ENCODE data around the gene NPFFR1.

DNA sequence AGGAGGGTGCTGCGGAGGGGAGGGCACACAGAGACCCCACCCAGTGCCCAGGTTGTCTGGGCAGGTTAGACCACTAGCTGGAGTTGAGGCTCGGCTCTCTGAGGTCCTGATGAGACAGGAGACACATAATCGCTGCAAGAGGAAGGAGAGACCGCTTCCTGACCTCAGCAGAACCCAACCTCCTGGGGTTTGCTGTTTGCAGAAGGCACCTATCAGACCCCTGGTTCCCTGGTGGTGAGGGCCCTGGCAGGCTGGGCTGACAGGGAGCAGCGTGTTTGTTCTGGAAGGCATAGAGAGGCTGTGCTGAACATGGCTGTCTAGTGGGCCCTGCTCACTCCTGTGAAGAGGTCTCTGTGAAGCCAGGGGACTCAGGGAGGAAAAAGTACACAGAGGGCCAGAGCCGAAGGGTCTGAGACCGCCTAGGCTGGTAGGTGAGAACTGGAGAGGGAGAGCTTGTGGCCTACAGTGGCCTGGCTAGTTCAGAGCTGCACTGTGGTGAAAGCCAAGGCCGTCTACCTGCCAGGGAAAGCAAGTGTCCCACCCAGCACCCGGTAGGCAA lies 39.4 kb upstream of the NPFFR1 start:
- TF ChIP-seq, protein P1, sequence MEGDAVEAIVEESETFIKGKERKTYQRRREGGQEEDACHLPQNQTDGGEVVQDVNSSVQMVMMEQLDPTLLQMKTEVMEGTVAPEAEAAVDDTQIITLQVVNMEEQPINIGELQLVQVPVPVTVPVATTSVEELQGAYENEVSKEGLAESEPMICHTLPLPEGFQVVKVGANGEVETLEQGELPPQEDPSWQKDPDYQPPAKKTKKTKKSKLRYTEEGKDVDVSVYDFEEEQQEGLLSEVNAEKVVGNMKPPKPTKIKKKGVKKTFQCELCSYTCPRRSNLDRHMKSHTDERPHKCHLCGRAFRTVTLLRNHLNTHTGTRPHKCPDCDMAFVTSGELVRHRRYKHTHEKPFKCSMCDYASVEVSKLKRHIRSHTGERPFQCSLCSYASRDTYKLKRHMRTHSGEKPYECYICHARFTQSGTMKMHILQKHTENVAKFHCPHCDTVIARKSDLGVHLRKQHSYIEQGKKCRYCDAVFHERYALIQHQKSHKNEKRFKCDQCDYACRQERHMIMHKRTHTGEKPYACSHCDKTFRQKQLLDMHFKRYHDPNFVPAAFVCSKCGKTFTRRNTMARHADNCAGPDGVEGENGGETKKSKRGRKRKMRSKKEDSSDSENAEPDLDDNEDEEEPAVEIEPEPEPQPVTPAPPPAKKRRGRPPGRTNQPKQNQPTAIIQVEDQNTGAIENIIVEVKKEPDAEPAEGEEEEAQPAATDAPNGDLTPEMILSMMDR (tag by site-specific recombination; IDR thresholded peaks at IDR 0.05): no peak
- TF ChIP-seq SP2 (tag by site-specific recombination; IDR thresholded peaks at IDR 0.05) (no peak), ZNF175 (tag by site-specific recombination; IDR thresholded peaks at IDR 0.05) (no peak), RBAK (tag by site-specific recombination; IDR thresholded peaks at IDR 0.05) (no peak), KLF1 (tag by site-specific recombination; IDR thresholded peaks at IDR 0.05) (no peak)
- TF ChIP-seq, protein P2, sequence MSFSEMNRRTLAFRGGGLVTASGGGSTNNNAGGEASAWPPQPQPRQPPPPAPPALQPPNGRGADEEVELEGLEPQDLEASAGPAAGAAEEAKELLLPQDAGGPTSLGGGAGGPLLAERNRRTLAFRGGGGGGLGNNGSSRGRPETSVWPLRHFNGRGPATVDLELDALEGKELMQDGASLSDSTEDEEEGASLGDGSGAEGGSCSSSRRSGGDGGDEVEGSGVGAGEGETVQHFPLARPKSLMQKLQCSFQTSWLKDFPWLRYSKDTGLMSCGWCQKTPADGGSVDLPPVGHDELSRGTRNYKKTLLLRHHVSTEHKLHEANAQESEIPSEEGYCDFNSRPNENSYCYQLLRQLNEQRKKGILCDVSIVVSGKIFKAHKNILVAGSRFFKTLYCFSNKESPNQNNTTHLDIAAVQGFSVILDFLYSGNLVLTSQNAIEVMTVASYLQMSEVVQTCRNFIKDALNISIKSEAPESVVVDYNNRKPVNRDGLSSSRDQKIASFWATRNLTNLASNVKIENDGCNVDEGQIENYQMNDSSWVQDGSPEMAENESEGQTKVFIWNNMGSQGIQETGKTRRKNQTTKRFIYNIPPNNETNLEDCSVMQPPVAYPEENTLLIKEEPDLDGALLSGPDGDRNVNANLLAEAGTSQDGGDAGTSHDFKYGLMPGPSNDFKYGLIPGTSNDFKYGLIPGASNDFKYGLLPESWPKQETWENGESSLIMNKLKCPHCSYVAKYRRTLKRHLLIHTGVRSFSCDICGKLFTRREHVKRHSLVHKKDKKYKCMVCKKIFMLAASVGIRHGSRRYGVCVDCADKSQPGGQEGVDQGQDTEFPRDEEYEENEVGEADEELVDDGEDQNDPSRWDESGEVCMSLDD (tag by site-specific recombination; IDR thresholded peaks at IDR 0.05): no peak
- TF ChIP-seq, protein P3, sequence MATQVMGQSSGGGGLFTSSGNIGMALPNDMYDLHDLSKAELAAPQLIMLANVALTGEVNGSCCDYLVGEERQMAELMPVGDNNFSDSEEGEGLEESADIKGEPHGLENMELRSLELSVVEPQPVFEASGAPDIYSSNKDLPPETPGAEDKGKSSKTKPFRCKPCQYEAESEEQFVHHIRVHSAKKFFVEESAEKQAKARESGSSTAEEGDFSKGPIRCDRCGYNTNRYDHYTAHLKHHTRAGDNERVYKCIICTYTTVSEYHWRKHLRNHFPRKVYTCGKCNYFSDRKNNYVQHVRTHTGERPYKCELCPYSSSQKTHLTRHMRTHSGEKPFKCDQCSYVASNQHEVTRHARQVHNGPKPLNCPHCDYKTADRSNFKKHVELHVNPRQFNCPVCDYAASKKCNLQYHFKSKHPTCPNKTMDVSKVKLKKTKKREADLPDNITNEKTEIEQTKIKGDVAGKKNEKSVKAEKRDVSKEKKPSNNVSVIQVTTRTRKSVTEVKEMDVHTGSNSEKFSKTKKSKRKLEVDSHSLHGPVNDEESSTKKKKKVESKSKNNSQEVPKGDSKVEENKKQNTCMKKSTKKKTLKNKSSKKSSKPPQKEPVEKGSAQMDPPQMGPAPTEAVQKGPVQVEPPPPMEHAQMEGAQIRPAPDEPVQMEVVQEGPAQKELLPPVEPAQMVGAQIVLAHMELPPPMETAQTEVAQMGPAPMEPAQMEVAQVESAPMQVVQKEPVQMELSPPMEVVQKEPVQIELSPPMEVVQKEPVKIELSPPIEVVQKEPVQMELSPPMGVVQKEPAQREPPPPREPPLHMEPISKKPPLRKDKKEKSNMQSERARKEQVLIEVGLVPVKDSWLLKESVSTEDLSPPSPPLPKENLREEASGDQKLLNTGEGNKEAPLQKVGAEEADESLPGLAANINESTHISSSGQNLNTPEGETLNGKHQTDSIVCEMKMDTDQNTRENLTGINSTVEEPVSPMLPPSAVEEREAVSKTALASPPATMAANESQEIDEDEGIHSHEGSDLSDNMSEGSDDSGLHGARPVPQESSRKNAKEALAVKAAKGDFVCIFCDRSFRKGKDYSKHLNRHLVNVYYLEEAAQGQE (tag by site-specific recombination; IDR thresholded peaks at IDR 0.05): no peak
- TF ChIP-seq, protein P4, sequence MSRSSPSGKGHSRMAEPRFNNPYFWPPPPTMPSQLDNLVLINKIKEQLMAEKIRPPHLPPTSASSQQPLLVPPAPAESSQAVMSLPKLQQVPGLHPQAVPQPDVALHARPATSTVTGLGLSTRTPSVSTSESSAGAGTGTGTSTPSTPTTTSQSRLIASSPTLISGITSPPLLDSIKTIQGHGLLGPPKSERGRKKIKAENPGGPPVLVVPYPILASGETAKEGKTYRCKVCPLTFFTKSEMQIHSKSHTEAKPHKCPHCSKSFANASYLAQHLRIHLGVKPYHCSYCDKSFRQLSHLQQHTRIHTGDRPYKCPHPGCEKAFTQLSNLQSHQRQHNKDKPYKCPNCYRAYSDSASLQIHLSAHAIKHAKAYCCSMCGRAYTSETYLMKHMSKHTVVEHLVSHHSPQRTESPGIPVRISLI (tag by site-specific recombination; IDR thresholded peaks at IDR 0.05): no peak

Measured in HEK293 (cell line).